Nephron progenitor cell (in vitro differentiated cells): ENCODE data around the gene DDX39B.
A peak's percentile ranks its signal among the peaks of the same experiment; 100 is the strongest.

Source experiments
- DNase-seq: peaks from one replicate; pipeline ENCODE4 v3.0.0; 2021
- H3K27ac Mint-ChIP-seq: 2 replicates; pipeline ENCODE4 v1.8.0; 2021; ENCODE audit warnings: mild to moderate bottlenecking, moderate library complexity, mixed read lengths
- H3K27me3 Mint-ChIP-seq: 2 replicates; pipeline ENCODE4 v1.8.0; 2021; ENCODE audit warnings: mild to moderate bottlenecking, low read depth, mixed read lengths; ENCODE audit not compliant: poor library complexity
- H3K36me3 Mint-ChIP-seq: 2 replicates; pipeline ENCODE4 v1.8.0; 2021; ENCODE audit warnings: low read depth, mixed read lengths
- H3K4me1 Mint-ChIP-seq: 2 replicates; pipeline ENCODE4 v1.8.0; 2021; ENCODE audit warnings: mixed read lengths
- H3K4me3 Mint-ChIP-seq: 2 replicates; pipeline ENCODE4 v1.8.0; 2021; ENCODE audit warnings: mild to moderate bottlenecking, moderate library complexity, mixed read lengths
- H3K9me3 Mint-ChIP-seq: 2 replicates; pipeline ENCODE4 v1.8.0; 2021; ENCODE audit warnings: mild to moderate bottlenecking, moderate library complexity, mixed read lengths
- CTCF ChIP-seq: fragments of 200-600 bp; sonication (generic); IDR thresholded peaks from 2 replicates; pipeline ENCODE4 v1.5.0; 2021; ENCODE audit warnings: antibody characterized with exemption

Gene DDX39B

GRCh38 chr6:31532644-31533454 is 9.0 kb downstream of the DDX39B start:
- H3K9me3 Mint-ChIP-seq: no peaks in the 10 kb centered on the region

GRCh38 chr6:31531771-31532643 is 9.8 kb downstream of the DDX39B start:
- Mint-ChIP-seq H3K4me1 (peaks cover 52% of the 10 kb centered on the region), H3K36me3 (peaks cover 69% of the 10 kb centered on the region), H3K4me3 (no peak overlapping the region), H3K27me3 (no peaks in the 10 kb centered on the region), H3K27ac (peak overlapping the region; percentile 25), H3K9me3 (no peaks in the 10 kb centered on the region)
- DNase-seq: no peak
- TF ChIP-seq CTCF: no peak

More at GRCh38 chr6:31532644-31533454, 9.0 kb downstream of the DDX39B start:
- no peak for DNase-seq
- H3K36me3 Mint-ChIP-seq: peaks cover 74% of the 10 kb centered on the region
- no peak for TF ChIP-seq CTCF
- no peak overlapping the region for H3K27ac Mint-ChIP-seq
- H3K4me1 Mint-ChIP-seq: peaks cover 58% of the 10 kb centered on the region
- H3K27me3 Mint-ChIP-seq: no peaks in the 10 kb centered on the region
- no peak overlapping the region for H3K4me3 Mint-ChIP-seq

- Mint-ChIP-seq H3K36me3 (peaks cover 62% of the 10 kb centered on the region), H3K4me3 (no peak overlapping the region), H3K27ac (peak overlapping the region; percentile 82), H3K9me3 (no peaks in the 10 kb centered on the region), H3K27me3 (no peaks in the 10 kb centered on the region), H3K4me1 (peaks cover 45% of the 10 kb centered on the region)
- TF ChIP-seq CTCF: no peak
- DNase-seq: no peak
These were observed 10.6 kb downstream of the DDX39B start for GRCh38 chr6:31531162-31531561.

- H3K9me3 Mint-ChIP-seq: no peaks in the 10 kb centered on the region
- no peak for DNase-seq
- no peak overlapping the region for H3K4me3 Mint-ChIP-seq
- no peaks in the 10 kb centered on the region for H3K27me3 Mint-ChIP-seq
- no peak for TF ChIP-seq CTCF
- peaks cover 40% of the 10 kb centered on the region for H3K4me1 Mint-ChIP-seq
- peaks cover 57% of the 10 kb centered on the region for H3K36me3 Mint-ChIP-seq
- peak overlapping the region; percentile 82 for H3K27ac Mint-ChIP-seq
These were observed 11.1 kb downstream of the DDX39B start for GRCh38 chr6:31530659-31531058.

GRCh38 chr6:31529329-31530150 is 12.3 kb downstream of the DDX39B start:
- no peak overlapping the region for H3K27ac Mint-ChIP-seq
- no peak for DNase-seq
- no peaks in the 10 kb centered on the region for H3K27me3 Mint-ChIP-seq
- H3K9me3 Mint-ChIP-seq: no peaks in the 10 kb centered on the region
- H3K4me3 Mint-ChIP-seq: no peak overlapping the region
- no peak for TF ChIP-seq CTCF
- peaks cover 31% of the 10 kb centered on the region for H3K4me1 Mint-ChIP-seq
- peaks cover 46% of the 10 kb centered on the region for H3K36me3 Mint-ChIP-seq
